Panc1 (cell line): ENCODE results near the gene BCL2L12.

Experiments used
- POLR2AphosphoS5 ChIP-seq: IDR thresholded peaks from 2 replicates; pipeline ENCODE4 v1.6.1; 2012; ENCODE audit warnings: mild to moderate bottlenecking, low read depth, low read length, moderate library complexity
- SIN3A ChIP-seq: IDR thresholded peaks from 2 replicates; pipeline ENCODE4 v1.6.1; 2012; ENCODE audit warnings: low read depth, mild to moderate bottlenecking, low read length, moderate library complexity, borderline replicate concordance; ENCODE audit not compliant: insufficient read depth
- TF ChIP-seq, protein P1 (sequence below): fragments of 450-650 bp; IDR thresholded peaks from 2 replicates; pipeline ENCODE4 v1.5.1; 2017; ENCODE audit warnings: mild to moderate bottlenecking
- TF ChIP-seq, protein P2 (sequence below), 2 experiments: IDR thresholded peaks; 2 replicates each; pipeline ENCODE4 v1.6.1; 2011 to 2012; ENCODE audit warnings: low read depth in 2 of 2, control low read depth in 1 of 2, low read length in 1 of 2, mild to moderate bottlenecking in 1 of 2, moderate library complexity in 1 of 2; ENCODE audit not compliant: insufficient read depth in 1 of 2

DNA sequence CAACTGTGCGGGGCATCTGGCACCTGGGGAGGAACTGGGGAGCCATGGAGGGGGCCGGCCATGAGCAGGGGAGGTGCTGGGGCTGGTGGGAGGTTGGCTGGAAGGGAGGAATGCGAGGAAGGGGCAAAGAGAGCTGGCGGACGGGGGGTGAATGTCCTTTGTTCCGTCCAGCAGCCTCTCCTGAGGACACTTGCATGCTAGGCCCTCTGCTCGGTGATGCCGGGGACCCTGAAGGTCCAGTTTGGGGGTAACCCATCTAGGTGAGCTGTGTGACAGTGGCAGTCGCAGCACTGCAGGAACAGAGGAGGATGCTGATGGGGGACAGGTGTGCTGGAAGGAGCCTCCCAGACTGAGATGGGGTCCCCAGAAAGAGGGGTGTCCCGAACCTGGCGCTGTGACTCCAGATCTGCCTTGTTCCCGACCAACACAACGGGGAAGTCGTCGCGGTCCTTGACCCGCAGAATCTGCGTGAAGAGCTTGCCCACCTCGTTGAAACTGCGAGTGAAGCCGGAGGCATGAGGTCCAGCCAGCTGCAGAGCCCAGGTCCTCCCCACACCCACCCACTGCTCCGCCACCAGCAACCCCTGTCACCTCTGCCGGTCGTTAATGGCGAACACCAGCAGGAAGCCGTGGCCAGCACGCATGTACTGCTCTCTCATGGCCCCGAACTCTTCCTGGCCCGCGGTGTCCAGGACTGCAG is 29.4 kb upstream of the BCL2L12 start:
- TF ChIP-seq, protein P1, sequence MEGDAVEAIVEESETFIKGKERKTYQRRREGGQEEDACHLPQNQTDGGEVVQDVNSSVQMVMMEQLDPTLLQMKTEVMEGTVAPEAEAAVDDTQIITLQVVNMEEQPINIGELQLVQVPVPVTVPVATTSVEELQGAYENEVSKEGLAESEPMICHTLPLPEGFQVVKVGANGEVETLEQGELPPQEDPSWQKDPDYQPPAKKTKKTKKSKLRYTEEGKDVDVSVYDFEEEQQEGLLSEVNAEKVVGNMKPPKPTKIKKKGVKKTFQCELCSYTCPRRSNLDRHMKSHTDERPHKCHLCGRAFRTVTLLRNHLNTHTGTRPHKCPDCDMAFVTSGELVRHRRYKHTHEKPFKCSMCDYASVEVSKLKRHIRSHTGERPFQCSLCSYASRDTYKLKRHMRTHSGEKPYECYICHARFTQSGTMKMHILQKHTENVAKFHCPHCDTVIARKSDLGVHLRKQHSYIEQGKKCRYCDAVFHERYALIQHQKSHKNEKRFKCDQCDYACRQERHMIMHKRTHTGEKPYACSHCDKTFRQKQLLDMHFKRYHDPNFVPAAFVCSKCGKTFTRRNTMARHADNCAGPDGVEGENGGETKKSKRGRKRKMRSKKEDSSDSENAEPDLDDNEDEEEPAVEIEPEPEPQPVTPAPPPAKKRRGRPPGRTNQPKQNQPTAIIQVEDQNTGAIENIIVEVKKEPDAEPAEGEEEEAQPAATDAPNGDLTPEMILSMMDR, result no peak
- TF ChIP-seq SIN3A, result no peak
- TF ChIP-seq, protein P2, sequence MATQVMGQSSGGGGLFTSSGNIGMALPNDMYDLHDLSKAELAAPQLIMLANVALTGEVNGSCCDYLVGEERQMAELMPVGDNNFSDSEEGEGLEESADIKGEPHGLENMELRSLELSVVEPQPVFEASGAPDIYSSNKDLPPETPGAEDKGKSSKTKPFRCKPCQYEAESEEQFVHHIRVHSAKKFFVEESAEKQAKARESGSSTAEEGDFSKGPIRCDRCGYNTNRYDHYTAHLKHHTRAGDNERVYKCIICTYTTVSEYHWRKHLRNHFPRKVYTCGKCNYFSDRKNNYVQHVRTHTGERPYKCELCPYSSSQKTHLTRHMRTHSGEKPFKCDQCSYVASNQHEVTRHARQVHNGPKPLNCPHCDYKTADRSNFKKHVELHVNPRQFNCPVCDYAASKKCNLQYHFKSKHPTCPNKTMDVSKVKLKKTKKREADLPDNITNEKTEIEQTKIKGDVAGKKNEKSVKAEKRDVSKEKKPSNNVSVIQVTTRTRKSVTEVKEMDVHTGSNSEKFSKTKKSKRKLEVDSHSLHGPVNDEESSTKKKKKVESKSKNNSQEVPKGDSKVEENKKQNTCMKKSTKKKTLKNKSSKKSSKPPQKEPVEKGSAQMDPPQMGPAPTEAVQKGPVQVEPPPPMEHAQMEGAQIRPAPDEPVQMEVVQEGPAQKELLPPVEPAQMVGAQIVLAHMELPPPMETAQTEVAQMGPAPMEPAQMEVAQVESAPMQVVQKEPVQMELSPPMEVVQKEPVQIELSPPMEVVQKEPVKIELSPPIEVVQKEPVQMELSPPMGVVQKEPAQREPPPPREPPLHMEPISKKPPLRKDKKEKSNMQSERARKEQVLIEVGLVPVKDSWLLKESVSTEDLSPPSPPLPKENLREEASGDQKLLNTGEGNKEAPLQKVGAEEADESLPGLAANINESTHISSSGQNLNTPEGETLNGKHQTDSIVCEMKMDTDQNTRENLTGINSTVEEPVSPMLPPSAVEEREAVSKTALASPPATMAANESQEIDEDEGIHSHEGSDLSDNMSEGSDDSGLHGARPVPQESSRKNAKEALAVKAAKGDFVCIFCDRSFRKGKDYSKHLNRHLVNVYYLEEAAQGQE (IDR thresholded peaks at IDR 0.05; ENCODE audit: insufficient read depth in 1 of 2, low read depth in 2 of 2, low read length in 1 of 2), result no peak
- no peak for TF ChIP-seq POLR2AphosphoS5
